ENCODE measurements around the gene ADGB.
"Not testable (repeated sequence)": the region's sequence is repeated elsewhere in the genome, so short reads cannot be mapped to it uniquely, and the experiment has no call there.

Gene ADGB

GRCh38 chr6:146598772-146599405, at the start of gene ADGB:
Gene ADGB (plus strand): TSS chr6:146598972. CDS start chr6:146599041, 69 bp downstream.
- no peak for DNase-seq

- DNase-seq = no peak
Observed at GRCh38 chr6:146550911-146551310, 47.9 kb upstream of the ADGB start.

GRCh38 chr6:146551545-146551944, 47.2 kb upstream of the ADGB start:
- no peak for DNase-seq

GRCh38 chr6:146553377-146554135, 45.2 kb upstream of the ADGB start:
- no peak for DNase-seq

- no peak for DNase-seq
Observed at GRCh38 chr6:146560607-146561006, 38.2 kb upstream of the ADGB start.

GRCh38 chr6:146566661-146567060, 32.1 kb upstream of the ADGB start:
- DNase-seq = not testable (repeated sequence)

GRCh38 chr6:146568619-146569018, 30.2 kb upstream of the ADGB start:
- not testable (repeated sequence) for DNase-seq

GRCh38 chr6:146574211-146574610, 24.6 kb upstream of the ADGB start:
- no peak for DNase-seq

- DNase-seq = no peak
Observed at GRCh38 chr6:146578054-146578453, 20.7 kb upstream of the ADGB start.

GRCh38 chr6:146581968-146582367, 16.8 kb upstream of the ADGB start:
- no peak for DNase-seq

GRCh38 chr6:146582857-146583256, 15.9 kb upstream of the ADGB start:
- no peak for DNase-seq

GRCh38 chr6:146583966-146584365, 14.8 kb upstream of the ADGB start:
- no peak for DNase-seq

GRCh38 chr6:146587459-146587858, 11.3 kb upstream of the ADGB start:
- DNase-seq = no peak

GRCh38 chr6:146590492-146590891, 8.3 kb upstream of the ADGB start:
- no peak for DNase-seq

- DNase-seq = no peak
Observed at GRCh38 chr6:146592451-146592850, 6.3 kb upstream of the ADGB start.

- no peak for DNase-seq
Observed at GRCh38 chr6:146593986-146594385, 4.8 kb upstream of the ADGB start.

- DNase-seq = no peak
Observed at GRCh38 chr6:146594495-146594894, 4.3 kb upstream of the ADGB start.

GRCh38 chr6:146595972-146596731, 2.6 kb upstream of the ADGB start:
- DNase-seq = no peak

- DNase-seq = no peak
Observed at GRCh38 chr6:146601352-146601751, 2.6 kb downstream of the ADGB start.

GRCh38 chr6:146602526-146602925, 3.8 kb downstream of the ADGB start:
- no peak for DNase-seq

GRCh38 chr6:146613947-146614346, 15.2 kb downstream of the ADGB start:
- DNase-seq = no peak

GRCh38 chr6:146620655-146621054, 21.9 kb downstream of the ADGB start:
- DNase-seq = no peak

- no peak for DNase-seq
Observed at GRCh38 chr6:146628350-146628749, 29.6 kb downstream of the ADGB start.

GRCh38 chr6:146634022-146634421, 35.2 kb downstream of the ADGB start:
- DNase-seq = no peak

Measured in activated effector memory CD4-positive, alpha-beta T cell treated with anti-CD3 and anti-CD28 coated beads, Interleukin-2, amount 50 U/mL, for 16 hours (primary cell).